ENCODE measurements around the gene DHRS11.

- TF ChIP-seq CTCF (IDR thresholded peaks at IDR 0.05; ENCODE audit: insufficient read depth, low read depth, low read length) (no peak), EZH2 (IDR thresholded peaks at IDR 0.05; ENCODE audit: insufficient read depth, low read length) (peak; percentile 1)
Observed at GRCh38 chr17:36632916-36633771, 41.5 kb downstream of the DHRS11 start.

Data from astrocyte (in vitro differentiated cells and primary cell).